Liver (tissue), 9 donors: Measurements from ENCODE around the gene RASSF1. TPM values are rescaled to one million over a fixed set of nuclear protein-coding genes. Genes with fewer than 3 reads are reported as not detected.

ENCODE experiments used
- DNase-seq: peaks from one replicate; pipeline ENCODE4 v3.0.0-alpha.2; 2017; ENCODE audit warnings: low spot score
- H3K27ac ChIP-seq, 2 donors: one replicate each; pipeline ENCODE4 v1.7.0; 2013; ENCODE audit warnings: inconsistent platforms in 2 of 2, low read length in 2 of 2, control low read depth in 1 of 2, low read depth in 1 of 2, mild to moderate bottlenecking in 1 of 2
- H3K27me3 ChIP-seq, 4 donors: one replicate each; pipeline versions ENCODE4 v1.6.1 to v1.7.0; 2013; ENCODE audit warnings: low read length in 3 of 4, inconsistent platforms in 1 of 4, mild to moderate bottlenecking in 1 of 4, moderate library complexity in 1 of 4; ENCODE audit not compliant: control insufficient read depth in 4 of 4, insufficient read depth in 4 of 4
- H3K36me3 ChIP-seq, 4 donors: one replicate each; pipeline versions ENCODE4 v1.6.1 to v1.7.0; 2013; ENCODE audit warnings: low read length in 3 of 4, mild to moderate bottlenecking in 3 of 4, low read depth in 1 of 4, moderate library complexity in 1 of 4; ENCODE audit not compliant: control insufficient read depth in 4 of 4, insufficient read depth in 3 of 4
- H3K4me1 ChIP-seq, 4 donors: one replicate each; pipeline versions ENCODE4 v1.6.1 to v1.7.0; 2013; ENCODE audit warnings: low read length in 3 of 4, mild to moderate bottlenecking in 3 of 4, moderate library complexity in 1 of 4; ENCODE audit not compliant: control insufficient read depth in 4 of 4, insufficient read depth in 4 of 4
- H3K4me3 ChIP-seq, 3 donors: one replicate each; pipeline versions ENCODE4 v1.6.1 to v1.7.0; 2013; ENCODE audit warnings: low read length in 3 of 3, control low read depth in 1 of 3, low read depth in 1 of 3, mild to moderate bottlenecking in 1 of 3
- H3K9ac ChIP-seq, 2 donors: one replicate each; pipeline ENCODE4 v1.7.0; 2013; ENCODE audit warnings: low read length in 2 of 2, mild to moderate bottlenecking in 2 of 2, moderate library complexity in 2 of 2, control low read depth in 1 of 2, low read depth in 1 of 2
- H3K9me3 ChIP-seq, 4 donors: one replicate each; pipeline versions ENCODE4 v1.6.1 to v1.7.0; 2013; ENCODE audit warnings: low read length in 3 of 4; ENCODE audit not compliant: control insufficient read depth in 4 of 4
- EGR1 ChIP-seq, 2 donors: IDR thresholded peaks; 2 replicates each; pipeline ENCODE4 v1.6.1; 2016 to 2018; ENCODE audit warnings: antibody characterized with exemption in 2 of 2, low read depth in 2 of 2
- FOXA1 ChIP-seq: IDR thresholded peaks from 2 replicates; pipeline ENCODE4 v1.6.1; 2016; ENCODE audit warnings: antibody characterized with exemption
- FOXA2 ChIP-seq: IDR thresholded peaks from 2 replicates; pipeline ENCODE4 v1.6.1; 2016; ENCODE audit warnings: antibody characterized with exemption
- GABPA ChIP-seq, 2 donors: IDR thresholded peaks in 1 of 2; conservative IDR thresholded peaks in 1 of 2; 2 replicates each; pipeline ENCODE4 v1.6.1; 2016; ENCODE audit warnings: antibody characterized with exemption in 2 of 2, mild to moderate bottlenecking in 1 of 2, moderate library complexity in 1 of 2
- HNF4A ChIP-seq, 2 donors: conservative IDR thresholded peaks; 2 replicates each; pipeline ENCODE4 v1.6.1; 2016; ENCODE audit warnings: antibody characterized with exemption in 2 of 2, mild to moderate bottlenecking in 2 of 2
- JUND ChIP-seq, 2 donors: IDR thresholded peaks; 2 replicates each; pipeline ENCODE4 v1.6.1; 2016; ENCODE audit warnings: antibody characterized with exemption in 2 of 2
- NR2F2 ChIP-seq: IDR thresholded peaks from 2 replicates; pipeline ENCODE4 v1.6.1; 2016; ENCODE audit warnings: antibody characterized with exemption
- RAD21 ChIP-seq, 2 donors: IDR thresholded peaks; 2 replicates each; pipeline ENCODE4 v1.6.1; 2016; ENCODE audit warnings: antibody characterized with exemption in 2 of 2, mild to moderate bottlenecking in 2 of 2
- RXRA ChIP-seq, 2 donors: IDR thresholded peaks; 2 replicates each; pipeline ENCODE4 v1.6.1; 2017 to 2018; ENCODE audit warnings: antibody characterized with exemption in 2 of 2, mild to moderate bottlenecking in 1 of 2
- SP1 ChIP-seq: IDR thresholded peaks from 2 replicates; pipeline ENCODE4 v1.6.1; 2018; ENCODE audit warnings: antibody characterized with exemption, mild to moderate bottlenecking
- TAF1 ChIP-seq: conservative IDR thresholded peaks from 2 replicates; pipeline ENCODE4 v1.6.1; 2016; ENCODE audit warnings: antibody characterized with exemption, mild to moderate bottlenecking
- YY1 ChIP-seq: IDR thresholded peaks from 2 replicates; pipeline ENCODE4 v1.6.1; 2016; ENCODE audit warnings: antibody characterized with exemption, mild to moderate bottlenecking
- WGBS: extraction: QIAGEN DNeasy Blood & Tissue Kit; methylation state at CpG from one replicate; pipeline ENCODE4 v1.1.7; 2013; 5-methylcytosine and 5-hydroxymethylcytosine counted together
- polyA plus RNA-seq, 2 donors: library from polyadenylated mRNA; stranded (reverse) in 1 of 2; unstranded in 1 of 2; fragments of 200-250 nt in 1 of 2; fragments of >200 nt in 1 of 2; fragmentation: Nextera tagmentation in 1 of 2; extraction: Ambion mirVana in 1 of 2; gene quantifications; one replicate each; pipeline versions ENCODE4 v1.2.1 to v1.2.3, GENCODE V29; 2013 to 2015
- total RNA-seq, 2 donors: library from RNA; depleted of rRNA; stranded (reverse); fragments of >200 nt; gene quantifications; one replicate each; pipeline ENCODE4 v1.2.3, GENCODE V29; 2014
- TF ChIP-seq, protein P1 (sequence below): IDR thresholded peaks from 2 replicates; pipeline ENCODE4 v1.6.1; 2016; ENCODE audit warnings: antibody characterized with exemption
- TF ChIP-seq, protein P2 (sequence below): IDR thresholded peaks from 2 replicates; pipeline ENCODE4 v1.6.1; 2016; ENCODE audit warnings: antibody characterized with exemption
- TF ChIP-seq, protein P3 (sequence below): IDR thresholded peaks from 2 replicates; pipeline ENCODE4 v1.6.1; 2016; ENCODE audit warnings: antibody characterized with exemption
- TF ChIP-seq, protein P4 (sequence below): IDR thresholded peaks from 2 replicates; pipeline ENCODE4 v1.6.1; 2016; ENCODE audit warnings: antibody characterized with exemption, mild to moderate bottlenecking
- TF ChIP-seq, protein P5 (sequence below): fragments of 150-350 bp; IDR thresholded peaks from 2 replicates; pipeline ENCODE4 v1.5.1; 2017; ENCODE audit warnings: improper control_type of control experiment, low read depth, low read length; ENCODE audit not compliant: missing input control
- donor health status: healthy.
- donor health status: healthy.
- donor health status: healthy.
- donor health status: healthy.
- donor health status: healthy.

Gene RASSF1
- total and polyA plus RNA-seq, 4 donors = 6.5 to 13.2 (median 11.2) TPM

DNA sequence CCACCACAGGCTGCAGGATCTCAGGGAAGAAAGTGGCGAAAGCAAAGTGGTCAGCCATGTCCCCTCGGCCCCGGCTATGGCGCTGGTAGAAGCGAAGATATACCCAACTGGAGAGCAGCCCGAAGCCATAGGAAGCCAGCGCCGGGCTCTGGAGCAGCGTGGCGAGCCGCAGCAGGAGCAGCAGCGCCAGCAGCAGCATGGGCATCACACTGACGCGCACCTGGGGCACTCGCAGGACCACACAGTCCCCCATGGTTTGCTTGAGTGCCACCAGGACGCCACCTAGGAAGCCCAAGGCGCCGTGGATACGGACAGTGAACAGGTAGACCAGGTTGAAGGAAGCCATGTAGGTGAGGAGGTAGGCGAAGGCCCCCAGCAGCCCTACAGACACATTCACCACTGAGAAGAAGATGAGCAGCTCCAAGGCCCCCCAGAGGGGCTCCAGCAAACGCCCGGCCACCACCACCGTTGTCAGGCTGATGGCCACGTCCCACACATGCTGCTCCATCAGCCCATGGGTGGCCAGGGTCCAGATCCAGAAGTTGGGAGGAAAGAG is 17.8 kb upstream of the RASSF1 start:
- peak overlapping the region; percentile 77 to 84 (median 81) for H3K4me3 ChIP-seq
- no peaks in the 10 kb centered on the region for H3K9me3 ChIP-seq
- peak overlapping the region; percentile 54 to 99 for H3K9ac ChIP-seq
- H3K4me1 ChIP-seq = peaks cover 16 to 59% (median 41%) of the 10 kb centered on the region in 4 donors
- no peak for DNase-seq
- H3K36me3 ChIP-seq = peaks cover 10 to 20% (median 13%) of the 10 kb centered on the region in 4 donors
- H3K27ac ChIP-seq = peak overlapping the region; percentile 59 to 87
- H3K27me3 ChIP-seq = no peaks in the 10 kb centered on the region
- TF ChIP-seq RAD21 (IDR thresholded peaks at IDR 0.05) (no peak), HNF4A (conservative IDR thresholded peaks at IDR 0.05) (no peak), TAF1 (no peak), FOXA1 (no peak), YY1 (no peak), SP1 (no peak), FOXA2 (no peak), RXRA (IDR thresholded peaks at IDR 0.05) (no peak), JUND (IDR thresholded peaks at IDR 0.05) (no peak), GABPA (IDR thresholded peaks at IDR 0.05 in 1 of 2, conservative IDR thresholded peaks at IDR 0.05 in 1 of 2) (no peak)
- TF ChIP-seq, protein P1, sequence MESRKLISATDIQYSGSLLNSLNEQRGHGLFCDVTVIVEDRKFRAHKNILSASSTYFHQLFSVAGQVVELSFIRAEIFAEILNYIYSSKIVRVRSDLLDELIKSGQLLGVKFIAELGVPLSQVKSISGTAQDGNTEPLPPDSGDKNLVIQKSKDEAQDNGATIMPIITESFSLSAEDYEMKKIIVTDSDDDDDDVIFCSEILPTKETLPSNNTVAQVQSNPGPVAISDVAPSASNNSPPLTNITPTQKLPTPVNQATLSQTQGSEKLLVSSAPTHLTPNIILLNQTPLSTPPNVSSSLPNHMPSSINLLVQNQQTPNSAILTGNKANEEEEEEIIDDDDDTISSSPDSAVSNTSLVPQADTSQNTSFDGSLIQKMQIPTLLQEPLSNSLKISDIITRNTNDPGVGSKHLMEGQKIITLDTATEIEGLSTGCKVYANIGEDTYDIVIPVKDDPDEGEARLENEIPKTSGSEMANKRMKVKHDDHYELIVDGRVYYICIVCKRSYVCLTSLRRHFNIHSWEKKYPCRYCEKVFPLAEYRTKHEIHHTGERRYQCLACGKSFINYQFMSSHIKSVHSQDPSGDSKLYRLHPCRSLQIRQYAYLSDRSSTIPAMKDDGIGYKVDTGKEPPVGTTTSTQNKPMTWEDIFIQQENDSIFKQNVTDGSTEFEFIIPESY = no peak
- TF ChIP-seq, protein P2, sequence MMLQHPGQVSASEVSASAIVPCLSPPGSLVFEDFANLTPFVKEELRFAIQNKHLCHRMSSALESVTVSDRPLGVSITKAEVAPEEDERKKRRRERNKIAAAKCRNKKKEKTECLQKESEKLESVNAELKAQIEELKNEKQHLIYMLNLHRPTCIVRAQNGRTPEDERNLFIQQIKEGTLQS = no peak
- TF ChIP-seq, protein P3, sequence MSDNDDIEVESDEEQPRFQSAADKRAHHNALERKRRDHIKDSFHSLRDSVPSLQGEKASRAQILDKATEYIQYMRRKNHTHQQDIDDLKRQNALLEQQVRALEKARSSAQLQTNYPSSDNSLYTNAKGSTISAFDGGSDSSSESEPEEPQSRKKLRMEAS = no peak
- TF ChIP-seq, protein P4, sequence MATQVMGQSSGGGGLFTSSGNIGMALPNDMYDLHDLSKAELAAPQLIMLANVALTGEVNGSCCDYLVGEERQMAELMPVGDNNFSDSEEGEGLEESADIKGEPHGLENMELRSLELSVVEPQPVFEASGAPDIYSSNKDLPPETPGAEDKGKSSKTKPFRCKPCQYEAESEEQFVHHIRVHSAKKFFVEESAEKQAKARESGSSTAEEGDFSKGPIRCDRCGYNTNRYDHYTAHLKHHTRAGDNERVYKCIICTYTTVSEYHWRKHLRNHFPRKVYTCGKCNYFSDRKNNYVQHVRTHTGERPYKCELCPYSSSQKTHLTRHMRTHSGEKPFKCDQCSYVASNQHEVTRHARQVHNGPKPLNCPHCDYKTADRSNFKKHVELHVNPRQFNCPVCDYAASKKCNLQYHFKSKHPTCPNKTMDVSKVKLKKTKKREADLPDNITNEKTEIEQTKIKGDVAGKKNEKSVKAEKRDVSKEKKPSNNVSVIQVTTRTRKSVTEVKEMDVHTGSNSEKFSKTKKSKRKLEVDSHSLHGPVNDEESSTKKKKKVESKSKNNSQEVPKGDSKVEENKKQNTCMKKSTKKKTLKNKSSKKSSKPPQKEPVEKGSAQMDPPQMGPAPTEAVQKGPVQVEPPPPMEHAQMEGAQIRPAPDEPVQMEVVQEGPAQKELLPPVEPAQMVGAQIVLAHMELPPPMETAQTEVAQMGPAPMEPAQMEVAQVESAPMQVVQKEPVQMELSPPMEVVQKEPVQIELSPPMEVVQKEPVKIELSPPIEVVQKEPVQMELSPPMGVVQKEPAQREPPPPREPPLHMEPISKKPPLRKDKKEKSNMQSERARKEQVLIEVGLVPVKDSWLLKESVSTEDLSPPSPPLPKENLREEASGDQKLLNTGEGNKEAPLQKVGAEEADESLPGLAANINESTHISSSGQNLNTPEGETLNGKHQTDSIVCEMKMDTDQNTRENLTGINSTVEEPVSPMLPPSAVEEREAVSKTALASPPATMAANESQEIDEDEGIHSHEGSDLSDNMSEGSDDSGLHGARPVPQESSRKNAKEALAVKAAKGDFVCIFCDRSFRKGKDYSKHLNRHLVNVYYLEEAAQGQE = no peak
- 57% methylated on average over 24 of the region's 24 CpGs for WGBS

- peak overlapping the region in 1 of 3 donors; percentile 8 for H3K4me3 ChIP-seq
- 61% methylated on average over 1 of the region's 1 CpG for WGBS
- no peaks in the 10 kb centered on the region for H3K27me3 ChIP-seq
- H3K9me3 ChIP-seq = no peaks in the 10 kb centered on the region
- no peak for TF ChIP-seq GABPA (IDR thresholded peaks at IDR 0.05 in 1 of 2, conservative IDR thresholded peaks at IDR 0.05 in 1 of 2)
- TF ChIP-seq, protein P3 = no peak
- TF ChIP-seq, protein P4 = no peak
- TF ChIP-seq, protein P5, sequence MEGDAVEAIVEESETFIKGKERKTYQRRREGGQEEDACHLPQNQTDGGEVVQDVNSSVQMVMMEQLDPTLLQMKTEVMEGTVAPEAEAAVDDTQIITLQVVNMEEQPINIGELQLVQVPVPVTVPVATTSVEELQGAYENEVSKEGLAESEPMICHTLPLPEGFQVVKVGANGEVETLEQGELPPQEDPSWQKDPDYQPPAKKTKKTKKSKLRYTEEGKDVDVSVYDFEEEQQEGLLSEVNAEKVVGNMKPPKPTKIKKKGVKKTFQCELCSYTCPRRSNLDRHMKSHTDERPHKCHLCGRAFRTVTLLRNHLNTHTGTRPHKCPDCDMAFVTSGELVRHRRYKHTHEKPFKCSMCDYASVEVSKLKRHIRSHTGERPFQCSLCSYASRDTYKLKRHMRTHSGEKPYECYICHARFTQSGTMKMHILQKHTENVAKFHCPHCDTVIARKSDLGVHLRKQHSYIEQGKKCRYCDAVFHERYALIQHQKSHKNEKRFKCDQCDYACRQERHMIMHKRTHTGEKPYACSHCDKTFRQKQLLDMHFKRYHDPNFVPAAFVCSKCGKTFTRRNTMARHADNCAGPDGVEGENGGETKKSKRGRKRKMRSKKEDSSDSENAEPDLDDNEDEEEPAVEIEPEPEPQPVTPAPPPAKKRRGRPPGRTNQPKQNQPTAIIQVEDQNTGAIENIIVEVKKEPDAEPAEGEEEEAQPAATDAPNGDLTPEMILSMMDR = no peak
- TF ChIP-seq EGR1 (IDR thresholded peaks at IDR 0.05; ENCODE audit: low read depth in 2 of 2) = no peak
- TF ChIP-seq NR2F2 = no peak
- TF ChIP-seq YY1 = no peak
- no peak for TF ChIP-seq SP1
- no peak for TF ChIP-seq TAF1
- TF ChIP-seq, protein P1 = no peak
- no peak for TF ChIP-seq RXRA (IDR thresholded peaks at IDR 0.05)
- H3K4me1 ChIP-seq = peaks cover 16 to 68% (median 47%) of the 10 kb centered on the region in 4 donors
- no peak overlapping the region for H3K27ac ChIP-seq
- DNase-seq = no peak
- peaks cover 11 to 23% (median 15%) of the 10 kb centered on the region in 4 donors for H3K36me3 ChIP-seq
- peak overlapping the region in 1 of 2 donors; percentile 4 for H3K9ac ChIP-seq
Observed at GRCh38 chr3:50357481-50357880, 16.8 kb upstream of the RASSF1 start.
